ENCODE results near the gene CABCOCO1. TPM values are rescaled to one million over a fixed set of nuclear protein-coding genes. Genes with fewer than 3 reads are reported as not detected.

Gene CABCOCO1
- polyA plus RNA-seq, 1 donor (not counting 4 experiments of a cell fraction or from before 2014, with no cell fraction given): 0.17 TPM

DNA sequence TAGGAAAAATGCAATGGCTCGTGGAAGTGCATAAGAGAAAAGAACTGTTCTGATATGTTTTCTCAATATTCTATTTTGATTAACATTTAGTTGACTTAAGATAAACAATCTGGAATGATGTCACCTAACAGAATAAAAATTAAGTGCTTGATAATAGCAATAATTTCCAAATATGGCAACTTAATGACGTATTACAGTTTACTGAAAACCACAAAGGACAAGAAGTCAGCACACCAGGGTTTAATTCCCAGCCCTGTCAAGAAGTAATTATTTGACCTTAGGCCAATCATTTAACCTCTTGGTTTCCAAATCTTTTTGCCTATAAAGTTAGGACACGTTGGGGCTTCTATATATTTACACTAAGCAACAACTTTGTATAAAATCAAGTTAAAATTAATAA lies 95.7 kb downstream of the CABCOCO1 start:
- Histone ChIP-seq H3K4me2 (ENCODE audit: control insufficient read depth, extremely low read depth, insufficient read depth, low read depth, low read length) (no peak overlapping the region), H3K4me3 (ENCODE audit: control insufficient read depth in 2 of 3, extremely low read depth in 1 of 3, insufficient read depth in 2 of 3, low read depth in 1 of 3, low read length in 3 of 3) (no peak overlapping the region), H3K9me3 (ENCODE audit: control insufficient read depth, low read depth, low read length) (no peaks in the 10 kb centered on the region), H4K20me1 (ENCODE audit: control insufficient read depth, extremely low read depth, insufficient read depth, low read length) (no peaks in the 10 kb centered on the region), H2AFZ (ENCODE audit: control insufficient read depth, low read length) (no peak overlapping the region), H3K36me3 (ENCODE audit: control insufficient read depth in 2 of 2, extremely low read depth in 1 of 2, insufficient read depth in 2 of 2, low read length in 2 of 2) (no peaks in the 10 kb centered on the region), H3K9me1 (ENCODE audit: control insufficient read depth, extremely low read depth, insufficient read depth, low read length) (no peaks in the 10 kb centered on the region), H3K79me2 (ENCODE audit: control insufficient read depth, insufficient read depth, low read length) (no peaks in the 10 kb centered on the region), H3K27ac (ENCODE audit: control insufficient read depth, insufficient read depth, low read length) (no peak overlapping the region), H3K27me3 (ENCODE audit: control insufficient read depth, extremely low read depth, insufficient read depth, low read length) (no peaks in the 10 kb centered on the region), H3K4me1 (ENCODE audit: control insufficient read depth, extremely low read depth, insufficient read depth, low read length) (peaks cover 32% of the 10 kb centered on the region), H3K9ac (ENCODE audit: control insufficient read depth, extremely low read depth, insufficient read depth, low read length) (no peak overlapping the region)
- FAIRE-seq (no peak), DNase-seq (ENCODE audit: low read depth, low spot score) (no peak)
- dilution Hi-C loops (cut with MboI; ENCODE audit: extremely low pct_ligation_motif_present, low sequenced_read_pairs): no loop called here
- TF ChIP-seq EZH2 (IDR thresholded peaks at IDR 0.05; ENCODE audit: low read length): no peak
- TF ChIP-seq, protein P1, sequence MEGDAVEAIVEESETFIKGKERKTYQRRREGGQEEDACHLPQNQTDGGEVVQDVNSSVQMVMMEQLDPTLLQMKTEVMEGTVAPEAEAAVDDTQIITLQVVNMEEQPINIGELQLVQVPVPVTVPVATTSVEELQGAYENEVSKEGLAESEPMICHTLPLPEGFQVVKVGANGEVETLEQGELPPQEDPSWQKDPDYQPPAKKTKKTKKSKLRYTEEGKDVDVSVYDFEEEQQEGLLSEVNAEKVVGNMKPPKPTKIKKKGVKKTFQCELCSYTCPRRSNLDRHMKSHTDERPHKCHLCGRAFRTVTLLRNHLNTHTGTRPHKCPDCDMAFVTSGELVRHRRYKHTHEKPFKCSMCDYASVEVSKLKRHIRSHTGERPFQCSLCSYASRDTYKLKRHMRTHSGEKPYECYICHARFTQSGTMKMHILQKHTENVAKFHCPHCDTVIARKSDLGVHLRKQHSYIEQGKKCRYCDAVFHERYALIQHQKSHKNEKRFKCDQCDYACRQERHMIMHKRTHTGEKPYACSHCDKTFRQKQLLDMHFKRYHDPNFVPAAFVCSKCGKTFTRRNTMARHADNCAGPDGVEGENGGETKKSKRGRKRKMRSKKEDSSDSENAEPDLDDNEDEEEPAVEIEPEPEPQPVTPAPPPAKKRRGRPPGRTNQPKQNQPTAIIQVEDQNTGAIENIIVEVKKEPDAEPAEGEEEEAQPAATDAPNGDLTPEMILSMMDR (optimal IDR thresholded peaks at IDR 0.05 in 1 of 3, IDR thresholded peaks at IDR 0.05 in 1 of 3, conservative IDR thresholded peaks at IDR 0.05 in 1 of 3; ENCODE audit: extremely low read depth in 1 of 3, insufficient read depth in 2 of 3, low read length in 3 of 3): no peak

DNA sequence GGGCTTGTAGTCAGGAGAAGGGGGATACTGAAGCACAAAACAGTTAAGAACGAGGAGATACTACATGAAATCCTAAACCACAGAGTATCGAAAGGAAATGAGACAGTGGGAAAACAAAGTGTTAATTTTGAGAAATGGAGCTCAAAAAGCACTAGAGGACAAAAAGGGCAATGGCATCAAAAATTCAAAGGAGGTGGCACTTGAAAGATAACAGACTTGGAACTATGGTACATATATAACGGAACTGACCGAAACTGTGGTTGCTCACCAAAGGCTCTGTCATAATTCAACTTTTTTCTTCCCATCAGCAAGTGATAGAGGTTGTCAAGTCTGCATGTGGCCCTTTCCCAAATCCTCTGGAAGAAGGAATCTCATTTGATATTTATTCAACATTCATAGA lies 97.0 kb downstream of the CABCOCO1 start:
- no peak for FAIRE-seq
- H3K79me2 ChIP-seq (ENCODE audit: control insufficient read depth, insufficient read depth, low read length): no peaks in the 10 kb centered on the region

More for the DNA sequence above, 97.0 kb downstream of the CABCOCO1 start:
- no peak overlapping the region for H3K9ac ChIP-seq (ENCODE audit: control insufficient read depth, extremely low read depth, insufficient read depth, low read length)
- H2AFZ ChIP-seq (ENCODE audit: control insufficient read depth, low read length): no peak overlapping the region
- H3K27me3 ChIP-seq (ENCODE audit: control insufficient read depth, extremely low read depth, insufficient read depth, low read length): no peaks in the 10 kb centered on the region
- no peaks in the 10 kb centered on the region for H3K9me1 ChIP-seq (ENCODE audit: control insufficient read depth, extremely low read depth, insufficient read depth, low read length)
- no peak for TF ChIP-seq EZH2 (IDR thresholded peaks at IDR 0.05; ENCODE audit: low read length)
- TF ChIP-seq, protein P1 (optimal IDR thresholded peaks at IDR 0.05 in 1 of 3, IDR thresholded peaks at IDR 0.05 in 1 of 3, conservative IDR thresholded peaks at IDR 0.05 in 1 of 3; ENCODE audit: extremely low read depth in 1 of 3, insufficient read depth in 2 of 3, low read length in 3 of 3): no peak
- no peaks in the 10 kb centered on the region for H3K36me3 ChIP-seq (ENCODE audit: control insufficient read depth in 2 of 2, extremely low read depth in 1 of 2, insufficient read depth in 2 of 2, low read length in 2 of 2)
- DNase-seq (ENCODE audit: low read depth, low spot score): no peak
- H3K4me3 ChIP-seq (ENCODE audit: control insufficient read depth in 2 of 3, extremely low read depth in 1 of 3, insufficient read depth in 2 of 3, low read depth in 1 of 3, low read length in 3 of 3): no peak overlapping the region
- peaks cover 23% of the 10 kb centered on the region for H3K4me1 ChIP-seq (ENCODE audit: control insufficient read depth, extremely low read depth, insufficient read depth, low read length)
- no peak overlapping the region for H3K27ac ChIP-seq (ENCODE audit: control insufficient read depth, insufficient read depth, low read length)
- dilution Hi-C loops (cut with MboI; ENCODE audit: extremely low pct_ligation_motif_present, low sequenced_read_pairs): no loop called here
- H3K9me3 ChIP-seq (ENCODE audit: control insufficient read depth, low read depth, low read length): no peaks in the 10 kb centered on the region
- no peak overlapping the region for H3K4me2 ChIP-seq (ENCODE audit: control insufficient read depth, extremely low read depth, insufficient read depth, low read depth, low read length)
- H4K20me1 ChIP-seq (ENCODE audit: control insufficient read depth, extremely low read depth, insufficient read depth, low read length): no peaks in the 10 kb centered on the region
